Liver (tissue), 9 donors: ENCODE results near the gene AIMP1. TPM values are rescaled to one million over a fixed set of nuclear protein-coding genes. Genes with fewer than 3 reads are reported as not detected.

ENCODE experiments used
- DNase-seq: peaks from one replicate; pipeline ENCODE4 v3.0.0-alpha.2; 2017; ENCODE audit warnings: low spot score
- H3K27ac ChIP-seq, 2 donors: one replicate each; pipeline ENCODE4 v1.7.0; 2013; ENCODE audit warnings: inconsistent platforms in 2 of 2, low read length in 2 of 2, control low read depth in 1 of 2, low read depth in 1 of 2, mild to moderate bottlenecking in 1 of 2
- H3K27me3 ChIP-seq, 4 donors: one replicate each; pipeline versions ENCODE4 v1.6.1 to v1.7.0; 2013; ENCODE audit warnings: low read length in 3 of 4, inconsistent platforms in 1 of 4, mild to moderate bottlenecking in 1 of 4, moderate library complexity in 1 of 4; ENCODE audit not compliant: control insufficient read depth in 4 of 4, insufficient read depth in 4 of 4
- H3K36me3 ChIP-seq, 4 donors: one replicate each; pipeline versions ENCODE4 v1.6.1 to v1.7.0; 2013; ENCODE audit warnings: low read length in 3 of 4, mild to moderate bottlenecking in 3 of 4, low read depth in 1 of 4, moderate library complexity in 1 of 4; ENCODE audit not compliant: control insufficient read depth in 4 of 4, insufficient read depth in 3 of 4
- H3K4me1 ChIP-seq, 4 donors: one replicate each; pipeline versions ENCODE4 v1.6.1 to v1.7.0; 2013; ENCODE audit warnings: low read length in 3 of 4, mild to moderate bottlenecking in 3 of 4, moderate library complexity in 1 of 4; ENCODE audit not compliant: control insufficient read depth in 4 of 4, insufficient read depth in 4 of 4
- H3K4me3 ChIP-seq, 3 donors: one replicate each; pipeline versions ENCODE4 v1.6.1 to v1.7.0; 2013; ENCODE audit warnings: low read length in 3 of 3, control low read depth in 1 of 3, low read depth in 1 of 3, mild to moderate bottlenecking in 1 of 3
- H3K9ac ChIP-seq, 2 donors: one replicate each; pipeline ENCODE4 v1.7.0; 2013; ENCODE audit warnings: low read length in 2 of 2, mild to moderate bottlenecking in 2 of 2, moderate library complexity in 2 of 2, control low read depth in 1 of 2, low read depth in 1 of 2
- H3K9me3 ChIP-seq, 4 donors: one replicate each; pipeline versions ENCODE4 v1.6.1 to v1.7.0; 2013; ENCODE audit warnings: low read length in 3 of 4; ENCODE audit not compliant: control insufficient read depth in 4 of 4
- EGR1 ChIP-seq, 2 donors: IDR thresholded peaks; 2 replicates each; pipeline ENCODE4 v1.6.1; 2016 to 2018; ENCODE audit warnings: antibody characterized with exemption in 2 of 2, low read depth in 2 of 2
- FOXA1 ChIP-seq: IDR thresholded peaks from 2 replicates; pipeline ENCODE4 v1.6.1; 2016; ENCODE audit warnings: antibody characterized with exemption
- FOXA2 ChIP-seq: IDR thresholded peaks from 2 replicates; pipeline ENCODE4 v1.6.1; 2016; ENCODE audit warnings: antibody characterized with exemption
- HNF4A ChIP-seq, 2 donors: conservative IDR thresholded peaks; 2 replicates each; pipeline ENCODE4 v1.6.1; 2016; ENCODE audit warnings: antibody characterized with exemption in 2 of 2, mild to moderate bottlenecking in 2 of 2
- HNF4G ChIP-seq: IDR thresholded peaks from 2 replicates; pipeline ENCODE4 v1.6.1; 2016; ENCODE audit warnings: antibody characterized with exemption
- JUND ChIP-seq, 2 donors: IDR thresholded peaks; 2 replicates each; pipeline ENCODE4 v1.6.1; 2016; ENCODE audit warnings: antibody characterized with exemption in 2 of 2
- NR2F2 ChIP-seq: IDR thresholded peaks from 2 replicates; pipeline ENCODE4 v1.6.1; 2016; ENCODE audit warnings: antibody characterized with exemption
- RAD21 ChIP-seq, 2 donors: IDR thresholded peaks; 2 replicates each; pipeline ENCODE4 v1.6.1; 2016; ENCODE audit warnings: antibody characterized with exemption in 2 of 2, mild to moderate bottlenecking in 2 of 2
- RXRA ChIP-seq, 2 donors: IDR thresholded peaks; 2 replicates each; pipeline ENCODE4 v1.6.1; 2017 to 2018; ENCODE audit warnings: antibody characterized with exemption in 2 of 2, mild to moderate bottlenecking in 1 of 2
- SP1 ChIP-seq: IDR thresholded peaks from 2 replicates; pipeline ENCODE4 v1.6.1; 2018; ENCODE audit warnings: antibody characterized with exemption, mild to moderate bottlenecking
- TAF1 ChIP-seq: conservative IDR thresholded peaks from 2 replicates; pipeline ENCODE4 v1.6.1; 2016; ENCODE audit warnings: antibody characterized with exemption, mild to moderate bottlenecking
- YY1 ChIP-seq: IDR thresholded peaks from 2 replicates; pipeline ENCODE4 v1.6.1; 2016; ENCODE audit warnings: antibody characterized with exemption, mild to moderate bottlenecking
- WGBS: extraction: QIAGEN DNeasy Blood & Tissue Kit; methylation state at CpG from one replicate; pipeline ENCODE4 v1.1.7; 2013; 5-methylcytosine and 5-hydroxymethylcytosine counted together
- polyA plus RNA-seq, 2 donors: library from polyadenylated mRNA; stranded (reverse) in 1 of 2; unstranded in 1 of 2; fragments of 200-250 nt in 1 of 2; fragments of >200 nt in 1 of 2; fragmentation: Nextera tagmentation in 1 of 2; extraction: Ambion mirVana in 1 of 2; gene quantifications; one replicate each; pipeline versions ENCODE4 v1.2.1 to v1.2.3, GENCODE V29; 2013 to 2015
- total RNA-seq, 2 donors: library from RNA; depleted of rRNA; stranded (reverse); fragments of >200 nt; gene quantifications; one replicate each; pipeline ENCODE4 v1.2.3, GENCODE V29; 2014
- TF ChIP-seq, protein P1 (sequence below): IDR thresholded peaks from 2 replicates; pipeline ENCODE4 v1.6.1; 2016; ENCODE audit warnings: antibody characterized with exemption
- TF ChIP-seq, protein P2 (sequence below): fragments of 150-350 bp; IDR thresholded peaks from 2 replicates; pipeline ENCODE4 v1.5.1; 2017; ENCODE audit warnings: improper control_type of control experiment, low read depth, low read length; ENCODE audit not compliant: missing input control
- TF ChIP-seq, protein P3 (sequence below): IDR thresholded peaks from 2 replicates; pipeline ENCODE4 v1.6.1; 2016; ENCODE audit warnings: antibody characterized with exemption
- TF ChIP-seq, protein P4 (sequence below): IDR thresholded peaks from 2 replicates; pipeline ENCODE4 v1.6.1; 2016; ENCODE audit warnings: antibody characterized with exemption, mild to moderate bottlenecking
- donor health status: healthy.
- donor health status: healthy.
- donor health status: healthy.
- donor health status: healthy.
- donor health status: healthy.

AIMP1 gene
- total and polyA plus RNA-seq, 4 donors: 8.6 to 44.6 (median 10.5) TPM

DNA sequence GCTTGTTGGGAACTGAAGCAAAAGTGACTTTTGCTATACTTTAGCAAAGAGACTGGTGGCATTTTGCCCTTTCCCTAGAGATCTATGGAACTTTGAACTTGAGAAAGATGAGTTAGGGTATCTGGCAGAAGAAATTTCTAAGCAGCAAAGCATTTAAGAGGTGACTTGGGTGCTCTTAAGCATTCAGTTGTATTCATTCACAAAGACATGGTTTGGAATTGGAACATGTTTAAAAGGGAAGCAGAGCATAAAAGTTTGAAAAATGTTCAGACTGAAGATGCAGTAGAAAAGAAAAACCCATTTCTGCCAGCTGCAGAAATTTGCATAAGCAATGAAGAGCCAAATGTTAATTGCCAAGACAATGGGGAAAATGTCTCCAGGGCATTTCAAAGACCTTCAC lies 21.6 kb downstream of the AIMP1 start:
- H3K36me3 ChIP-seq: peaks cover 11 to 32% (median 21%) of the 10 kb centered on the region in 4 donors
- H3K9me3 ChIP-seq: no peaks in the 10 kb centered on the region
- H3K27me3 ChIP-seq: no peaks in the 10 kb centered on the region
- H3K9ac ChIP-seq: no peak overlapping the region
- H3K27ac ChIP-seq: no peak overlapping the region
- H3K4me3 ChIP-seq: no peak overlapping the region
- TF ChIP-seq, protein P1, sequence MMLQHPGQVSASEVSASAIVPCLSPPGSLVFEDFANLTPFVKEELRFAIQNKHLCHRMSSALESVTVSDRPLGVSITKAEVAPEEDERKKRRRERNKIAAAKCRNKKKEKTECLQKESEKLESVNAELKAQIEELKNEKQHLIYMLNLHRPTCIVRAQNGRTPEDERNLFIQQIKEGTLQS: no peak
- TF ChIP-seq JUND (IDR thresholded peaks at IDR 0.05): no peak
- DNase-seq: no peak
- H3K4me1 ChIP-seq: peaks cover 0 to 7% (median 5%) of the 10 kb centered on the region in 4 donors

DNA sequence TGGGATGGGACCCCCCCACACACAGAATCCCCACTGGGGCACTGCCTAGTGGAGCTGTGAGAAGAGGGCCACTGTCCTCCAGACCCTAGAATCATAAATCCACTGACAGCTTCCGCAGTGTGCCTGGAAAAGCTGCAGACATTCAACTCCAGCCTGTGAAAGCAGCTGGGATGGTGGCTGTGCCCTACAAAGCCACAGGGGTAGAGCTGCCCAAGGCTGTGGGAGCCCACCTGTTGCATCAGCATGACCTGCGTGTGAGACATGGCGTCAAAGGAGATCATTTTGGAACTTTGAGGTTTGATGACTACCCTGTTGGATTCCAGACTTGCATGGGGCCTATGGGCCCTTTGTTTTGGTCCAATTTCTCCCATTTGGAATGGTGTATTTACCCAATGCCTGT lies 22.3 kb downstream of the AIMP1 start:
- Histone ChIP-seq H3K27me3 (no peaks in the 10 kb centered on the region), H3K4me3 (no peak overlapping the region), H3K9ac (no peak overlapping the region), H3K4me1 (no peaks in the 10 kb centered on the region), H3K27ac (no peak overlapping the region), H3K36me3 (peaks cover 11 to 32% (median 21%) of the 10 kb centered on the region in 4 donors), H3K9me3 (no peaks in the 10 kb centered on the region)
- DNase-seq: no peak
- WGBS: 98% methylated on average over 3 of the region's 3 CpGs
- no peak for TF ChIP-seq NR2F2
- no peak for TF ChIP-seq EGR1 (IDR thresholded peaks at IDR 0.05; ENCODE audit: low read depth in 2 of 2)
- no peak for TF ChIP-seq JUND (IDR thresholded peaks at IDR 0.05)
- TF ChIP-seq, protein P1: no peak
- TF ChIP-seq HNF4G: no peak
- TF ChIP-seq, protein P2, sequence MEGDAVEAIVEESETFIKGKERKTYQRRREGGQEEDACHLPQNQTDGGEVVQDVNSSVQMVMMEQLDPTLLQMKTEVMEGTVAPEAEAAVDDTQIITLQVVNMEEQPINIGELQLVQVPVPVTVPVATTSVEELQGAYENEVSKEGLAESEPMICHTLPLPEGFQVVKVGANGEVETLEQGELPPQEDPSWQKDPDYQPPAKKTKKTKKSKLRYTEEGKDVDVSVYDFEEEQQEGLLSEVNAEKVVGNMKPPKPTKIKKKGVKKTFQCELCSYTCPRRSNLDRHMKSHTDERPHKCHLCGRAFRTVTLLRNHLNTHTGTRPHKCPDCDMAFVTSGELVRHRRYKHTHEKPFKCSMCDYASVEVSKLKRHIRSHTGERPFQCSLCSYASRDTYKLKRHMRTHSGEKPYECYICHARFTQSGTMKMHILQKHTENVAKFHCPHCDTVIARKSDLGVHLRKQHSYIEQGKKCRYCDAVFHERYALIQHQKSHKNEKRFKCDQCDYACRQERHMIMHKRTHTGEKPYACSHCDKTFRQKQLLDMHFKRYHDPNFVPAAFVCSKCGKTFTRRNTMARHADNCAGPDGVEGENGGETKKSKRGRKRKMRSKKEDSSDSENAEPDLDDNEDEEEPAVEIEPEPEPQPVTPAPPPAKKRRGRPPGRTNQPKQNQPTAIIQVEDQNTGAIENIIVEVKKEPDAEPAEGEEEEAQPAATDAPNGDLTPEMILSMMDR: no peak
- TF ChIP-seq, protein P3, sequence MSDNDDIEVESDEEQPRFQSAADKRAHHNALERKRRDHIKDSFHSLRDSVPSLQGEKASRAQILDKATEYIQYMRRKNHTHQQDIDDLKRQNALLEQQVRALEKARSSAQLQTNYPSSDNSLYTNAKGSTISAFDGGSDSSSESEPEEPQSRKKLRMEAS: no peak
- TF ChIP-seq, protein P4, sequence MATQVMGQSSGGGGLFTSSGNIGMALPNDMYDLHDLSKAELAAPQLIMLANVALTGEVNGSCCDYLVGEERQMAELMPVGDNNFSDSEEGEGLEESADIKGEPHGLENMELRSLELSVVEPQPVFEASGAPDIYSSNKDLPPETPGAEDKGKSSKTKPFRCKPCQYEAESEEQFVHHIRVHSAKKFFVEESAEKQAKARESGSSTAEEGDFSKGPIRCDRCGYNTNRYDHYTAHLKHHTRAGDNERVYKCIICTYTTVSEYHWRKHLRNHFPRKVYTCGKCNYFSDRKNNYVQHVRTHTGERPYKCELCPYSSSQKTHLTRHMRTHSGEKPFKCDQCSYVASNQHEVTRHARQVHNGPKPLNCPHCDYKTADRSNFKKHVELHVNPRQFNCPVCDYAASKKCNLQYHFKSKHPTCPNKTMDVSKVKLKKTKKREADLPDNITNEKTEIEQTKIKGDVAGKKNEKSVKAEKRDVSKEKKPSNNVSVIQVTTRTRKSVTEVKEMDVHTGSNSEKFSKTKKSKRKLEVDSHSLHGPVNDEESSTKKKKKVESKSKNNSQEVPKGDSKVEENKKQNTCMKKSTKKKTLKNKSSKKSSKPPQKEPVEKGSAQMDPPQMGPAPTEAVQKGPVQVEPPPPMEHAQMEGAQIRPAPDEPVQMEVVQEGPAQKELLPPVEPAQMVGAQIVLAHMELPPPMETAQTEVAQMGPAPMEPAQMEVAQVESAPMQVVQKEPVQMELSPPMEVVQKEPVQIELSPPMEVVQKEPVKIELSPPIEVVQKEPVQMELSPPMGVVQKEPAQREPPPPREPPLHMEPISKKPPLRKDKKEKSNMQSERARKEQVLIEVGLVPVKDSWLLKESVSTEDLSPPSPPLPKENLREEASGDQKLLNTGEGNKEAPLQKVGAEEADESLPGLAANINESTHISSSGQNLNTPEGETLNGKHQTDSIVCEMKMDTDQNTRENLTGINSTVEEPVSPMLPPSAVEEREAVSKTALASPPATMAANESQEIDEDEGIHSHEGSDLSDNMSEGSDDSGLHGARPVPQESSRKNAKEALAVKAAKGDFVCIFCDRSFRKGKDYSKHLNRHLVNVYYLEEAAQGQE: no peak
- no peak for TF ChIP-seq FOXA1
- no peak for TF ChIP-seq SP1
- no peak for TF ChIP-seq HNF4A (conservative IDR thresholded peaks at IDR 0.05)
- no peak for TF ChIP-seq TAF1
- TF ChIP-seq RXRA (IDR thresholded peaks at IDR 0.05): no peak
- TF ChIP-seq RAD21 (IDR thresholded peaks at IDR 0.05): no peak
- no peak for TF ChIP-seq YY1
- no peak for TF ChIP-seq FOXA2
